Measurements from ENCODE around the gene PAM. TPM values are rescaled to one million over a fixed set of nuclear protein-coding genes. Genes with fewer than 3 reads are reported as not detected.
A peak's percentile ranks its signal among the peaks of the same experiment; 100 is the strongest.

Gene PAM
- total RNA-seq, 1 experiment from 2014 or later = 190 TPM

DNA sequence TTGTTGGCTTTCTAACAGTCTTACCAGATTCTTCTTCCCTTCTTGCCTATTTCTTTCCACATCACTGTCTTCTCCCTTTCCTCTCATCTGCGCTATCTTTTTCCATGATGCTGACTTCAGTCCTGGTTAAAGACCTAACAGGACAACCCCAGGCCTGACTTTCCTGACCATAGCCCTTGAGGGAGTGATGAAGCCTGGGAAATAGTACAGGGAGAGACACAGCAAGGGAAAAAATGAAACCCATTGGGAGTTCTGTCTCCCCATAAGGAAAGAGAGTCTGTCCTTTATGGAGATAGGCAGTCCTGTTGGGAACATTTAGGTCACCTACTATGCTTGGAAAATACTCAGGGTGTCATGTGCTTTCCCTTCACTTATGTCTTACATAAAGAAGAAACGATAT is 272.2 kb downstream of the PAM start:
- intact Hi-C loops (cut with micrococcal nuclease; ENCODE audit: unreplicated experiment) = no loop called here
- no peaks in the 10 kb centered on the region for H3K4me1 ChIP-seq (ENCODE audit: insufficient read depth, low read length, poor library complexity, severe bottlenecking)
- H3K9me3 ChIP-seq (ENCODE audit: low read depth, low read length, poor library complexity, severe bottlenecking) = no peaks in the 10 kb centered on the region
- no peaks in the 10 kb centered on the region for H3K36me3 ChIP-seq (ENCODE audit: insufficient read depth, low read length, poor library complexity, severe bottlenecking)
- H3K27me3 ChIP-seq (replicated peaks; ENCODE audit: insufficient read depth, low read depth, low read length, poor library complexity) = no peaks in the 10 kb centered on the region
- DNase-seq (ENCODE audit: low spot score) = no peak
- CTCF ChIA-PET = no interaction called here
- BruUV-seq (replicated peaks) = no TSS peak
- H3K27ac ChIP-seq (ENCODE audit: low read depth, low read length, poor library complexity, severe bottlenecking) = no peak overlapping the region
- no peak overlapping the region for H3K4me3 ChIP-seq (ENCODE audit: low read depth, low read length, poor library complexity, severe bottlenecking)
- POLR2A ChIA-PET (ENCODE audit: low non-redundant PET) = no interaction called here
- TF ChIP-seq, protein P1, sequence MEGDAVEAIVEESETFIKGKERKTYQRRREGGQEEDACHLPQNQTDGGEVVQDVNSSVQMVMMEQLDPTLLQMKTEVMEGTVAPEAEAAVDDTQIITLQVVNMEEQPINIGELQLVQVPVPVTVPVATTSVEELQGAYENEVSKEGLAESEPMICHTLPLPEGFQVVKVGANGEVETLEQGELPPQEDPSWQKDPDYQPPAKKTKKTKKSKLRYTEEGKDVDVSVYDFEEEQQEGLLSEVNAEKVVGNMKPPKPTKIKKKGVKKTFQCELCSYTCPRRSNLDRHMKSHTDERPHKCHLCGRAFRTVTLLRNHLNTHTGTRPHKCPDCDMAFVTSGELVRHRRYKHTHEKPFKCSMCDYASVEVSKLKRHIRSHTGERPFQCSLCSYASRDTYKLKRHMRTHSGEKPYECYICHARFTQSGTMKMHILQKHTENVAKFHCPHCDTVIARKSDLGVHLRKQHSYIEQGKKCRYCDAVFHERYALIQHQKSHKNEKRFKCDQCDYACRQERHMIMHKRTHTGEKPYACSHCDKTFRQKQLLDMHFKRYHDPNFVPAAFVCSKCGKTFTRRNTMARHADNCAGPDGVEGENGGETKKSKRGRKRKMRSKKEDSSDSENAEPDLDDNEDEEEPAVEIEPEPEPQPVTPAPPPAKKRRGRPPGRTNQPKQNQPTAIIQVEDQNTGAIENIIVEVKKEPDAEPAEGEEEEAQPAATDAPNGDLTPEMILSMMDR (conservative IDR thresholded peaks at IDR 0.05; ENCODE audit: low read depth, low read length) = no peak
- no peak for TF ChIP-seq EZH2 (IDR thresholded peaks at IDR 0.05; ENCODE audit: borderline replicate concordance, low read depth, low read length, poor library complexity, severe bottlenecking)

DNA sequence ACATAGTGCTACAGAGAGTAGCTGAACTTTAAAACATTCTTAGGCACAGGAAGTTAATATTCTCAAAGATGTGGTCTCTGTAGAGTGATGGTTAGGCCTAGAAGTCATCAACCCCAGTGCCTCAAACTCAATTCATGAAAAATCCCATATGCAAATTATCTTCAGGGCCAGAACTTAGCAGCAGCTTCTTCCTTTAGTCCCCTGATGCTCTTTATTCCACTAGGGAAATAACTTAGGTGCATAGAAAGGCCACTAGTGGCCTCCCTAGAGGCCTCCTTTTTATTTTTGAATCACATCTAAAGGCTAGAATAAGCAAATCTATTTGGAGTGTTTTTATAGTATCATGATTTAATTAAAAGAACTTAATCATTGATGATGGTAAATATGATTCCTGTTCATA is 276.5 kb downstream of the PAM start:
- no peak overlapping the region for H3K27ac ChIP-seq (ENCODE audit: low read depth, low read length, poor library complexity, severe bottlenecking)
- no peak overlapping the region for H3K4me3 ChIP-seq (ENCODE audit: low read depth, low read length, poor library complexity, severe bottlenecking)
- BruUV-seq (replicated peaks) = no TSS peak
- ChIA-PET CTCF (no interaction called here), POLR2A (ENCODE audit: low non-redundant PET) (no interaction called here)
- no peaks in the 10 kb centered on the region for H3K9me3 ChIP-seq (ENCODE audit: low read depth, low read length, poor library complexity, severe bottlenecking)
- no peak for DNase-seq (ENCODE audit: low spot score)
- TF ChIP-seq, protein P1 (conservative IDR thresholded peaks at IDR 0.05; ENCODE audit: low read depth, low read length) = peak; percentile 47; the same call in 1 of the 2 replicates
- TF ChIP-seq EZH2 (IDR thresholded peaks at IDR 0.05; ENCODE audit: borderline replicate concordance, low read depth, low read length, poor library complexity, severe bottlenecking) = no peak
- intact Hi-C loops (cut with micrococcal nuclease; ENCODE audit: unreplicated experiment) = loop anchor here (10.0 kb wide), 1 partner anchor 443 kb away; no protein-coding TSS in a partner anchor
- H3K27me3 ChIP-seq (replicated peaks; ENCODE audit: insufficient read depth, low read depth, low read length, poor library complexity) = no peaks in the 10 kb centered on the region
- no peaks in the 10 kb centered on the region for H3K4me1 ChIP-seq (ENCODE audit: insufficient read depth, low read length, poor library complexity, severe bottlenecking)
- no peaks in the 10 kb centered on the region for H3K36me3 ChIP-seq (ENCODE audit: insufficient read depth, low read length, poor library complexity, severe bottlenecking)

DNA sequence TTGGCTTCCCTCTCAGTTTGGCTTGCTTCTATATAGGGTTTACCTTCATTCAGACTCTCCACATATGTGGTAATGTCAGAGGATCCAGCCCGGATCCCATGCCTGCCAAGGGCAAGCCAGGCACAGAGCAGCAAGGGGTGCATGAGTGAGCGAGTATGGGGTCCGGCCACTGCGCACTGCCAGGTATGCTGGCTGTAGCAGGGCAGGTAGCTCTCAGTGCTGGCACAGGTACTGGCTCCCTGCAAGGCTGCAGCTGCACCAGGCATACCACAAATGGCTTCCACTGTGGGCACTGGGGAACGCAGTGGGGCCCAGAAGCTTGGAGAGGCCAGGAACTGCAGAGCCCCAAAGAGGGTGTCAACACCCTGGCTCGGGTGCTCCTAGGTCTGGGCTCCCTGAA is 278.6 kb downstream of the PAM start:
- BruUV-seq (replicated peaks) = no TSS peak

More for the DNA sequence above, 278.6 kb downstream of the PAM start:
- ChIA-PET POLR2A (ENCODE audit: low non-redundant PET) (no interaction called here), CTCF (no interaction called here)
- H3K36me3 ChIP-seq (ENCODE audit: insufficient read depth, low read length, poor library complexity, severe bottlenecking) = no peaks in the 10 kb centered on the region
- H3K9me3 ChIP-seq (ENCODE audit: low read depth, low read length, poor library complexity, severe bottlenecking) = no peaks in the 10 kb centered on the region
- no peak for TF ChIP-seq EZH2 (IDR thresholded peaks at IDR 0.05; ENCODE audit: borderline replicate concordance, low read depth, low read length, poor library complexity, severe bottlenecking)
- TF ChIP-seq, protein P1 (conservative IDR thresholded peaks at IDR 0.05; ENCODE audit: low read depth, low read length) = no peak
- no peak overlapping the region for H3K27ac ChIP-seq (ENCODE audit: low read depth, low read length, poor library complexity, severe bottlenecking)
- H3K4me1 ChIP-seq (ENCODE audit: insufficient read depth, low read length, poor library complexity, severe bottlenecking) = peaks cover 5% of the 10 kb centered on the region
- H3K27me3 ChIP-seq (replicated peaks; ENCODE audit: insufficient read depth, low read depth, low read length, poor library complexity) = no peaks in the 10 kb centered on the region
- DNase-seq (ENCODE audit: low spot score) = no peak
- H3K4me3 ChIP-seq (ENCODE audit: low read depth, low read length, poor library complexity, severe bottlenecking) = no peak overlapping the region
- intact Hi-C loops (cut with micrococcal nuclease; ENCODE audit: unreplicated experiment) = loop anchor here (10.0 kb wide), 1 partner anchor 441 kb away; no protein-coding TSS in a partner anchor

Data from A673 (cell line).